Measurements from ENCODE around the gene DHX8.

Gene DHX8

GRCh38 chr17:43559161-43559816 is 75.5 kb downstream of the DHX8 start:
- TF ChIP-seq ZNF274 (IDR thresholded peaks at IDR 0.05; ENCODE audit: low read depth, low read length): no peak
- no peak overlapping the region for H3K4me3 ChIP-seq (ENCODE audit: low read length)

DNA sequence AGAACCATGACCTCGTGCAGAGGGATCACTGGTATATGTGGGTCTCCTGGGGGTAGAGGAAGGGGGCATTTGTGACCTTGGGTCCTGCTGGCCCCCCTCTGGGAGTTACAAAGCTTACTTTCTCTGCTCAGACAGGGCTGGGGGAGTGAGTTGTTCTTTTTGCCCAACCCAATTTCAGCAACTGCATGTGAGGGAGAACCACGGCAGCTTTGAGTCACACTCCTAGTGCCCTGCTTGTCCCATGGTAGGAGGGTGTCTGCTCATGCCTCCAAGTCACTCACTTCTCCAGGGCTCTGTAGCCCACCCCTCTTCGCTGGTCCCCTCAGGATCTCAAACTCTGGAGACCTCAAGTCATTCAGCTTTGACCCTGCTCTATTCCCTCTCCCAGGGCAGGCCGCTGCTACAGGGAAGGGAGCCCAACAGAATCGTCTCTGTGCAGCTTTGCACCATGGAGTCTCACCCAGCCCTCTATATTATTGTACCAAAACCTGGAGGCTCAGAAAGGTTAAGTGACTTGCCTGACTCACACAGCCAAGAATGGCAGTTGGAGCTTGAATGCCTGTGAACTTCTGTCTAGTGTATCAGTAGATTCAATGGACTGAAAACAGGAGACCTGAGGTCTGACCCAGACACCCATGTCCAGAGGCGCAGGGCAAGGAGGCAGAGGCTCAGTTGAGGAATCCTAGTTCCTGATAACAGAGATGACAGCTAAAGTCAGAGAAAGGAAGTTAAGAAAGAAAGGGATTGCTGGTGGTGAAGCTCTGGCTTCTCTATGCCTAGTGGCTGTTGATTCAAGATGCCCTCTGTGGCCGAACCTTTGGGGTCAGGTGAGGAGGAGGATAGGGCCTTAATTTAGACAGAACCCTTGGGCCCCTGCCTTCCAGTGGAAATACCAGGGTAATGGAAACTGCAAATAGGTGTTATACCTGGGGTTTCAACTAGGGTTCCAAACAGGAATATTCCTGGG is 77.0 kb downstream of the DHX8 start:
- no peak overlapping the region for H3K4me3 ChIP-seq (ENCODE audit: low read length)
- no peak for TF ChIP-seq ZNF274 (IDR thresholded peaks at IDR 0.05; ENCODE audit: low read depth, low read length)

GRCh38 chr17:43562679-43563599 is 79.2 kb downstream of the DHX8 start:
- TF ChIP-seq ZNF274 (IDR thresholded peaks at IDR 0.05; ENCODE audit: low read depth, low read length): no peak
- H3K4me3 ChIP-seq (ENCODE audit: low read length): no peak overlapping the region

DNA sequence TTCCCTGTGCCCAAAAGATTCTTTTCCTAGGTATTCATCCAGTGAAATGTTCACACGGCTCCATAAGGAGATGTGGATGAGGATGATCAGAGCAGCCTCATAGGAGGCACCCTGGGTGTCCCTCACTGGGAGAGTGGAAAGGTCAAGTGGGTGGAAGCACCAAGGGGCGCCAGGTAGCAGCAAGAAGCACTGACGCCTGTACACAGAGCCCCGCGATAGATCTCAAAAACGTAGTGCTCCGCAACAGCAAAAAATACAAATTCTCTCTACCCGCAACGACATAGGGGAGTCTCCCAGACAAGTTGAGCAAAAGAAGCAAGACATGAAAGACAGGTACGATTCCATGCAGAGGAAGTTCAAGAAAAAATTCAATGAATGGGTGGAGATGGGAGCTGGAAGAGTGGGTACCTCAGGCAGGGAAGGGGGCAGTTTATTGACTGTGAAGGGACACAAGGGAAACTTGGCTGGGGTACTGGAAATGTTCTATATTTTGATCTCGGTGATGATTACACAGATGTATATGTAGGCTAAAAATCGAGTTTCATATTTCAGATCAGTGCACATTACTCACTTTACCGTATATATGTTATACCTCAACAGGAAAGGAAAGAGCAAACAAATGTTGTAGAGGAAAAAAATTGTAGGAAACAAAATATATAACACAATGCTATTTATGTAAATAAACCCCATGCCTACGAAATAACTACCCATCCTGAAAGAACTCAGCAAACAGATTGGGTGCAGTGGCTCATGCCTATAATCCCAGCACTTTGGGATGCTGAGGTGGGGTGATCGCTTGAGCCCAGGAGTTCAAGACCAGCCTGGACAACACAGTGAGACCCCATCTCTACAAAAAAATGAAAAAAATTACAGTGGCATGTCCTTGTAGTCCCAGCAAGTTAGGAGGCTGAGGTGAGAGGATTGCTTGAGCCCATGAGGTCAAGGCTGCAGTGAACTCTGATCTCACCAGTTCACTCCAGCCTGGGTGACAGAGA is 80.1 kb downstream of the DHX8 start:
- H3K4me3 ChIP-seq (ENCODE audit: low read length): no peak overlapping the region
- no peak for TF ChIP-seq ZNF274 (IDR thresholded peaks at IDR 0.05; ENCODE audit: low read depth, low read length)

DNA sequence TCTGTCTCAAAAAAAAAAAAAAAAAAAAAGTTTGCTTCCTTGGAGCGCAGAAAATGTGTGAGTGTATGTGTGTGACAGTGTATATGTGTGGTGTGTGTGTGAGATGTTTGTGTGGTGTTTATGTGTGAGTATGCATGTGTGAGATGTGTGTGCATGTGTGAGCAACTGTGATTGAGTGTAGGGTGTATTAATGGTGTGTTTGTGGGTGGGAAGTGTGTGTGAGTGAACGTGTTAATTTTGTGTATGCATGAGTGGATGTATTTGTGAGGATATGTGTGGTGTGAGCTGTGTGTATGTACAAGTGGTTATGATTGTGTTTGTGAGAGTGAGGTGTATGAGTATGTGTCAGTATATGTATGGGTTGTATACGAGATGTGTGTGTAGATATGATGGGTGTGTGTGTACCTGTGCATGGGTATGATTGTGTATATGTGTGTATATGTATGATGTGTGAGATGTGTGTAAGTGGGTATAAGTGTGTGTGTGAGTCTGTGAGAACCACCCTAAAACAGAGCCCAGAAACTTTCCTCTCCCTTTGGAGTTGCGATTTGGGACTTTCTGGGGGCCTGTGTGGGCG is 84.8 kb downstream of the DHX8 start:
- no peak for TF ChIP-seq ZNF274 (IDR thresholded peaks at IDR 0.05; ENCODE audit: low read depth, low read length)
- no peak overlapping the region for H3K4me3 ChIP-seq (ENCODE audit: low read length)

- H3K4me3 ChIP-seq (ENCODE audit: low read length): no peak overlapping the region
- TF ChIP-seq ZNF274 (IDR thresholded peaks at IDR 0.05; ENCODE audit: low read depth, low read length): no peak
Measured at GRCh38 chr17:43570518-43570928, 86.7 kb downstream of the DHX8 start.

DNA sequence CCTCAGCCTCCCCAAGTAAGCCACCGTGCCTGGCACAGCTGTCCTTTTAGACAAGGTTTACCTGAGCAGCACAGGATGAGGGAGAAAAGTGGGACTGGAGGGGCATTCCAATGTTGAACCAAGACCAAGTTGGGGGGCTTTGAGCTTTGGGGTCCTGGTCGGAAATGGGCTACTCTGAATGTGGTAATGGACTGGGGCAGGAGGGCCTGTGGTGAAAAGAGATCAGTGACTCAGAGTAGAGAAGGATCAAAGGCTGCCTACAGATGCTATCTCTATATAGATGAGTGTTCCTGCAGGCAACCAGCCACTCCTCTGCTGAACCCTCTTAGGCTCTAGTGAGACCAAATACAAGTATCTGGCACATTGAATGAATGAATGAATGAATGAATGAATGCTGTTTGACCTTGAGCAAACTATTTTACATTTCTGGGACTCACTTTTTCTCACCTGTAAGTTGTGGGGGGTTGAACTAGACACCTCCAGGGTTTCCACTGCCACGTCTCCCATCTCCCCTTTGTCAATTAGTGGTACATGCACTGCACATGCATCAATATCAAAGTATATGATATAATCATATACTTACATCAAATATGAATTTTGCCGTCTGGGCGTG is 88.7 kb downstream of the DHX8 start:
- no peak for TF ChIP-seq ZNF274 (IDR thresholded peaks at IDR 0.05; ENCODE audit: low read depth, low read length)
- no peak overlapping the region for H3K4me3 ChIP-seq (ENCODE audit: low read length)

- TF ChIP-seq ZNF274 (IDR thresholded peaks at IDR 0.05; ENCODE audit: low read depth, low read length): no peak
- H3K4me3 ChIP-seq (ENCODE audit: low read length): no peak overlapping the region
Measured at GRCh38 chr17:43573579-43574321, 90.0 kb downstream of the DHX8 start.

DNA sequence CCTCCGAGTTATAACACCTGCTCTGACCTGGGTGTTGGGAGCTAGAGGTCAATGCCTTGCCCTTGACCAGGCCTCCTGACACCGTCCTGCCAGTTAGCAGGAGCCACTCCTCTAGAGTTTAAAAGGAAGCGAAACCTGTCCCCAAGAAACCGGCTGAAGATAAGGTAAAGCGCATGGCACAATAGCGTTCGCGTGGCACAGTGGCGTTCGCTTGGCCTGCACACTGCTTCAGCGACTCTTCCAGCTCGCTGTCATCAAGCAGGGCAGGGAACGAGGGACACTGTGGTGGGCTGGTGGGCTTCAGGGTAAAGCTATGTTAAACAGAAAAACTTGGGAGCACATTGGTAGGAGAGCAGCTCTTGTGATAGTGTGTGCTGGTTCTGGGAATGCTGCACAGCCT is 90.6 kb downstream of the DHX8 start:
- H3K4me3 ChIP-seq (ENCODE audit: low read length): no peak overlapping the region
- TF ChIP-seq ZNF274 (IDR thresholded peaks at IDR 0.05; ENCODE audit: low read depth, low read length): no peak

GRCh38 chr17:43574896-43575525 is 91.2 kb downstream of the DHX8 start:
- no peak for TF ChIP-seq ZNF274 (IDR thresholded peaks at IDR 0.05; ENCODE audit: low read depth, low read length)

More at GRCh38 chr17:43574896-43575525, 91.2 kb downstream of the DHX8 start:
- no peak overlapping the region for H3K4me3 ChIP-seq (ENCODE audit: low read length)
